HCT116 (cell line): Measurements from ENCODE around the gene SP4. TPM values are rescaled to one million over a fixed set of nuclear protein-coding genes. Genes with fewer than 3 reads are reported as not detected.

Experiments
- ATAC-seq: fragments of 200-7000 bp; cut with Tn5 transposase; 2 replicates; pipeline ENCODE4 v1.9.1; 2020; ENCODE audit warnings: mild to moderate bottlenecking, moderate library complexity
- BruUV-seq: library from RNA; stranded (reverse); fragments of 400-500 nt; replicated peaks from 2 replicates; lab custom pipeline; 2021; lab: Mats Ljungman, UMichigan
- CTCF ChIA-PET: fragments of 300-600 bp; sonication (Branson Sonifier 250); formaldehyde crosslinking; loops from one replicate; lab custom pipeline; 2021; ENCODE audit warnings: antibody characterized with exemption; lab: Charles Lee
- POLR2A ChIA-PET: fragments of 300-600, 350-600 bp; sonication (Branson Sonifier 250); formaldehyde crosslinking; loops from one replicate; lab custom pipeline; 2021; ENCODE audit warnings: antibody characterized with exemption; lab: Charles Lee
- RAD21 ChIA-PET, 2 experiments: fragments of 300-600 bp; sonication (Branson Sonifier 250); formaldehyde crosslinking; loops; one replicate each; lab custom pipeline; 2023; ENCODE audit warnings: low total read pairs in 2 of 2; ENCODE audit not compliant: uncharacterized antibody in 2 of 2, unreplicated experiment in 2 of 2, low non-redundant PET in 1 of 2; lab: Charles Lee
- DNase-seq: peaks from one replicate; pipeline ENCODE4 v3.0.0-alpha.2; 2010; ENCODE audit warnings: low read depth, low spot score
- H2AFZ ChIP-seq: fragments of 200-600 bp; shearing (Covaris generic), sonication (generic); 2 replicates; pipeline ENCODE4 v1.6.1; 2017; ENCODE audit warnings: low read depth, mixed run types, mixed read lengths, antibody characterized with exemption, low read length; ENCODE audit not compliant: poor library complexity, severe bottlenecking
- H3K27ac ChIP-seq: 2 replicates; pipeline ENCODE4 v1.5.1; 2012; ENCODE audit warnings: low read depth, low read length
- H3K27me3 ChIP-seq: fragments of 200-600 bp; sonication (generic); 2 replicates; pipeline ENCODE4 v1.6.1; 2016; ENCODE audit warnings: mixed run types, low read length, mixed read lengths; ENCODE audit not compliant: insufficient read depth
- H3K36me3 ChIP-seq, 2 experiments: fragments of 200-500 bp in 1 of 2; fragments of 200-600 bp in 1 of 2; sonication (Bioruptor generic) in 1 of 2; sonication (generic) in 1 of 2; 2 replicates each; pipeline versions ENCODE4 v1.5.1 to v1.6.1; 2014 to 2016; ENCODE audit warnings: low read length in 2 of 2, inconsistent platforms in 1 of 2, mixed read lengths in 1 of 2, mixed run types in 1 of 2; ENCODE audit not compliant: insufficient read depth in 2 of 2, control insufficient read depth in 1 of 2
- H3K4me1 ChIP-seq, 2 experiments: fragments of 200-600 bp in 1 of 2; sonication (generic) in 1 of 2; 2 replicates each; pipeline versions ENCODE4 v1.5.1 to v1.6.1; 2012 to 2017; ENCODE audit warnings: low read length in 2 of 2, inconsistent platforms in 1 of 2, mild to moderate bottlenecking in 1 of 2, mixed read lengths in 1 of 2, mixed run types in 1 of 2, moderate library complexity in 1 of 2; ENCODE audit not compliant: insufficient read depth in 2 of 2, control insufficient read depth in 1 of 2
- H3K4me2 ChIP-seq: fragments of 200-600 bp; sonication (generic); 2 replicates; pipeline ENCODE4 v1.6.1; 2017; ENCODE audit warnings: mixed run types, low read length, mixed read lengths
- H3K4me3 ChIP-seq, 2 experiments: fragments of 200-600 bp in 1 of 2; sonication (generic) in 1 of 2; replicated peaks in 1 of 2; 2 replicates each; pipeline ENCODE4 v1.5.1; 2011 to 2016; ENCODE audit warnings: low read length in 2 of 2, control low read depth in 1 of 2, low read depth in 1 of 2, mild to moderate bottlenecking in 1 of 2, mixed read lengths in 1 of 2, mixed run types in 1 of 2
- H3K79me2 ChIP-seq: fragments of 200-600 bp; sonication (generic); 2 replicates; pipeline ENCODE4 v1.6.1; 2017; ENCODE audit warnings: mild to moderate bottlenecking, mixed run types, low read length, moderate library complexity, mixed read lengths; ENCODE audit not compliant: insufficient read depth
- H3K9ac ChIP-seq: fragments of 200-600 bp; sonication (generic); 2 replicates; pipeline ENCODE4 v1.6.1; 2016; ENCODE audit warnings: low read length, mixed read lengths
- H3K9me2 ChIP-seq: fragments of 200-600 bp; sonication (generic), shearing (Covaris generic); 2 replicates; pipeline ENCODE4 v1.6.1; 2017; ENCODE audit warnings: mixed run types, mild to moderate bottlenecking, moderate library complexity; ENCODE audit not compliant: insufficient read depth
- H3K9me3 ChIP-seq, 2 experiments: fragments of 200-500 bp in 1 of 2; fragments of 200-600 bp in 1 of 2; sonication (Bioruptor generic) in 1 of 2; sonication (generic) in 1 of 2; 2 replicates each; pipeline ENCODE4 v1.6.1; 2014 to 2017; ENCODE audit warnings: low read length in 2 of 2, mixed read lengths in 2 of 2, inconsistent platforms in 1 of 2, low read depth in 1 of 2, mild to moderate bottlenecking in 1 of 2, mixed run types in 1 of 2, moderate library complexity in 1 of 2; ENCODE audit not compliant: control insufficient read depth in 1 of 2, insufficient read depth in 1 of 2
- H4K20me1 ChIP-seq: fragments of 200-600 bp; sonication (generic), shearing (Covaris generic); 2 replicates; pipeline ENCODE4 v1.6.1; 2017; ENCODE audit warnings: mixed run types, mild to moderate bottlenecking, moderate library complexity; ENCODE audit not compliant: insufficient read depth
- CBX3 ChIP-seq: IDR thresholded peaks from 2 replicates; pipeline ENCODE4 v1.6.1; 2012; ENCODE audit warnings: low read depth
- EGR1 ChIP-seq: IDR thresholded peaks from 2 replicates; pipeline ENCODE4 v1.6.1; 2012; ENCODE audit warnings: low read depth
- EZH2 ChIP-seq: fragments of 200-600 bp; sonication (generic); IDR thresholded peaks from 2 replicates; pipeline ENCODE4 v1.6.1; 2017; ENCODE audit warnings: antibody characterized with exemption, mixed run types
- FOSL1 ChIP-seq: IDR thresholded peaks from 2 replicates; pipeline ENCODE4 v1.6.1; 2012; ENCODE audit warnings: low read depth
- POLR2A ChIP-seq: IDR thresholded peaks from 2 replicates; pipeline ENCODE4 v1.7.0; 2011; ENCODE audit warnings: borderline replicate concordance; ENCODE audit not compliant: insufficient read depth, insufficient read length; ENCODE audit errors: extremely low read depth
- RAD21 ChIP-seq: IDR thresholded peaks from 2 replicates; pipeline ENCODE4 v1.6.1; 2012; ENCODE audit warnings: low read depth, mild to moderate bottlenecking
- SIN3A ChIP-seq: IDR thresholded peaks from 2 replicates; pipeline ENCODE4 v1.6.1; 2012; ENCODE audit warnings: low read depth
- SP1 ChIP-seq: IDR thresholded peaks from 2 replicates; pipeline ENCODE4 v1.6.1; 2012; ENCODE audit warnings: low read depth
- TCF7L2 ChIP-seq: IDR thresholded peaks from 2 replicates; pipeline ENCODE4 v1.7.0; 2011; ENCODE audit warnings: borderline replicate concordance, inconsistent platforms; ENCODE audit not compliant: insufficient read depth, insufficient read length; ENCODE audit errors: extremely low read depth
- YY1 ChIP-seq: IDR thresholded peaks from 2 replicates; pipeline ENCODE4 v1.6.1; 2011; ENCODE audit warnings: low read length, low read depth, moderate library complexity, mild to moderate bottlenecking; ENCODE audit not compliant: insufficient replicate concordance; ENCODE audit errors: extremely low read depth
- intact Hi-C: fragments of 100-400 bp; cut with micrococcal nuclease; formaldehyde crosslinking; loops from 2 replicates; pipeline ENCODE4 v1.10.0; 2022
- total RNA-seq: library from RNA; stranded (reverse); gene quantifications from one replicate; pipeline ENCODE4 v1.2.1, GENCODE V29; 2021; ENCODE audit not compliant: unreplicated experiment
- TF ChIP-seq, protein P1 (sequence below): IDR thresholded peaks from 2 replicates; pipeline ENCODE4 v1.6.1; 2011; ENCODE audit warnings: mild to moderate bottlenecking, low read length, moderate library complexity; ENCODE audit not compliant: insufficient replicate concordance; ENCODE audit errors: extremely low read depth
- TF ChIP-seq, protein P2 (sequence below): IDR thresholded peaks from 2 replicates; pipeline ENCODE4 v1.6.1; 2012; ENCODE audit warnings: low read depth
- TF ChIP-seq, protein P3 (sequence below): IDR thresholded peaks from 2 replicates; pipeline ENCODE4 v1.6.1; 2012

Gene SP4
- total RNA-seq, 1 experiment from 2014 or later: 7.6 TPM

DNA sequence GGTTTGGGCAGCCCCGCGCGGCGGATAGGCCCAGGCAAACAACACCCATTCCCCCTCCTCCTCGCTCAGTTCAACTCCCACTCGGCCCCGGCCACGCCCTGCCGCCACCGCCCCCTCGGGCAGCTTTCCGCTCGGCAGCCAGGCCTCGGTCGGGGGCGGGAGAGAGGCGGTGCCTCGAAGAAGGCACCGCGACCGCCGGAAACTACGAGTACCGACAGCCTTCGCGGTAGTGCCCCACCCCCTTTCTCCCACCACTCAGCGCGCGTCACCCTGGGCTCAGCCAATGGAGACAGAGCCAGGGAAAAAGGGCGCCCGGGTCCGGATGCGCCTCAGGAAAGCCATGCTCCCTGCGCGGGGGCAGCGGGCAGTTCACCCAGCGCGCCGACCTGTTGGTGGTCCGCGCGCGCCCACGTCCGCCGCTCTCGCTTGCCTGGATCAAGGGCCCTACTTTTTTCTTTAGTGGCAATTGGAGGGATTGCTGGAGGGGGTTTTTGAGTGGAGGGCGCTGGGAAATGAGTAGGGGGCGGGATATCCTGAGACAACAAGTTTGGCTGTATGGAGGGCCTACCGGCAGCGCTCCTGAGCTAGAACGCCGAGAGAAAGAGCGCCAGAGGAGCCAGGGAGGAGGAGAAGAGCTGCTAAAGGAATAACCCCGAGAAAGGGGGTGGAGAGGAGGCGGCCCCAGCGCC is 557 bp upstream of the SP4 start:
- peak; percentile 94 for DNase-seq
- H2AFZ ChIP-seq: peak overlapping the region; percentile 84
- peak overlapping the region; percentile 92 for H3K4me2 ChIP-seq
- ChIA-PET POLR2A (interaction anchor here (0.9 kb wide), 2 partner anchors 14 to 69 kb away, joined by 3 read pairs; no protein-coding TSS in a partner anchor), RAD21 (interaction anchor here (0.6 kb wide), 2 partner anchors 13 to 1458 kb away, joined by 3 to 4 read pairs; no protein-coding TSS in a partner anchor), CTCF (interaction anchor here (0.8 to 1.3 kb wide), 2 partner anchors 14 to 70 kb away, joined by 3 to 4 read pairs; no protein-coding TSS in a partner anchor)
- BruUV-seq: no TSS peak
- no peaks in the 10 kb centered on the region for H3K27me3 ChIP-seq
- intact Hi-C loops: loop anchor here (2.0 kb wide), 1 partner anchor 655 kb away; no protein-coding TSS in a partner anchor
- peak overlapping the region; percentile 81 for H3K9ac ChIP-seq
- H3K9me2 ChIP-seq: no peaks in the 10 kb centered on the region
- H3K27ac ChIP-seq: peak overlapping the region; percentile 88
- H4K20me1 ChIP-seq: no peaks in the 10 kb centered on the region
- H3K79me2 ChIP-seq: no peaks in the 10 kb centered on the region
- TF ChIP-seq POLR2A: peak; percentile 11
- TF ChIP-seq SIN3A: no peak
- peak; percentile 85 for TF ChIP-seq SP1
- TF ChIP-seq RAD21: no peak
- peak; percentile 27 for TF ChIP-seq TCF7L2
- TF ChIP-seq EGR1: peak; percentile 96
- TF ChIP-seq EZH2: no peak
- TF ChIP-seq, protein P1, sequence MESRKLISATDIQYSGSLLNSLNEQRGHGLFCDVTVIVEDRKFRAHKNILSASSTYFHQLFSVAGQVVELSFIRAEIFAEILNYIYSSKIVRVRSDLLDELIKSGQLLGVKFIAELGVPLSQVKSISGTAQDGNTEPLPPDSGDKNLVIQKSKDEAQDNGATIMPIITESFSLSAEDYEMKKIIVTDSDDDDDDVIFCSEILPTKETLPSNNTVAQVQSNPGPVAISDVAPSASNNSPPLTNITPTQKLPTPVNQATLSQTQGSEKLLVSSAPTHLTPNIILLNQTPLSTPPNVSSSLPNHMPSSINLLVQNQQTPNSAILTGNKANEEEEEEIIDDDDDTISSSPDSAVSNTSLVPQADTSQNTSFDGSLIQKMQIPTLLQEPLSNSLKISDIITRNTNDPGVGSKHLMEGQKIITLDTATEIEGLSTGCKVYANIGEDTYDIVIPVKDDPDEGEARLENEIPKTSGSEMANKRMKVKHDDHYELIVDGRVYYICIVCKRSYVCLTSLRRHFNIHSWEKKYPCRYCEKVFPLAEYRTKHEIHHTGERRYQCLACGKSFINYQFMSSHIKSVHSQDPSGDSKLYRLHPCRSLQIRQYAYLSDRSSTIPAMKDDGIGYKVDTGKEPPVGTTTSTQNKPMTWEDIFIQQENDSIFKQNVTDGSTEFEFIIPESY: no peak
- TF ChIP-seq, protein P2, sequence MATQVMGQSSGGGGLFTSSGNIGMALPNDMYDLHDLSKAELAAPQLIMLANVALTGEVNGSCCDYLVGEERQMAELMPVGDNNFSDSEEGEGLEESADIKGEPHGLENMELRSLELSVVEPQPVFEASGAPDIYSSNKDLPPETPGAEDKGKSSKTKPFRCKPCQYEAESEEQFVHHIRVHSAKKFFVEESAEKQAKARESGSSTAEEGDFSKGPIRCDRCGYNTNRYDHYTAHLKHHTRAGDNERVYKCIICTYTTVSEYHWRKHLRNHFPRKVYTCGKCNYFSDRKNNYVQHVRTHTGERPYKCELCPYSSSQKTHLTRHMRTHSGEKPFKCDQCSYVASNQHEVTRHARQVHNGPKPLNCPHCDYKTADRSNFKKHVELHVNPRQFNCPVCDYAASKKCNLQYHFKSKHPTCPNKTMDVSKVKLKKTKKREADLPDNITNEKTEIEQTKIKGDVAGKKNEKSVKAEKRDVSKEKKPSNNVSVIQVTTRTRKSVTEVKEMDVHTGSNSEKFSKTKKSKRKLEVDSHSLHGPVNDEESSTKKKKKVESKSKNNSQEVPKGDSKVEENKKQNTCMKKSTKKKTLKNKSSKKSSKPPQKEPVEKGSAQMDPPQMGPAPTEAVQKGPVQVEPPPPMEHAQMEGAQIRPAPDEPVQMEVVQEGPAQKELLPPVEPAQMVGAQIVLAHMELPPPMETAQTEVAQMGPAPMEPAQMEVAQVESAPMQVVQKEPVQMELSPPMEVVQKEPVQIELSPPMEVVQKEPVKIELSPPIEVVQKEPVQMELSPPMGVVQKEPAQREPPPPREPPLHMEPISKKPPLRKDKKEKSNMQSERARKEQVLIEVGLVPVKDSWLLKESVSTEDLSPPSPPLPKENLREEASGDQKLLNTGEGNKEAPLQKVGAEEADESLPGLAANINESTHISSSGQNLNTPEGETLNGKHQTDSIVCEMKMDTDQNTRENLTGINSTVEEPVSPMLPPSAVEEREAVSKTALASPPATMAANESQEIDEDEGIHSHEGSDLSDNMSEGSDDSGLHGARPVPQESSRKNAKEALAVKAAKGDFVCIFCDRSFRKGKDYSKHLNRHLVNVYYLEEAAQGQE: no peak
- TF ChIP-seq CBX3: peak; percentile 29; the same call in 1 of the 2 replicates
- TF ChIP-seq, protein P3, sequence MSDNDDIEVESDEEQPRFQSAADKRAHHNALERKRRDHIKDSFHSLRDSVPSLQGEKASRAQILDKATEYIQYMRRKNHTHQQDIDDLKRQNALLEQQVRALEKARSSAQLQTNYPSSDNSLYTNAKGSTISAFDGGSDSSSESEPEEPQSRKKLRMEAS: peak; percentile 76
- TF ChIP-seq YY1: peak; percentile 41
- TF ChIP-seq FOSL1: no peak
- peak overlapping the region; percentile 55 to 60 for H3K4me3 ChIP-seq
- peak; percentile 79 for ATAC-seq
- H3K9me3 ChIP-seq: no peaks in the 10 kb centered on the region
- H3K36me3 ChIP-seq: no peaks in the 10 kb centered on the region
- peaks cover 5 to 16% of the 10 kb centered on the region in 2 experiments; a peak in 3 of 4 replicates for H3K4me1 ChIP-seq
